Measurements from ENCODE around the gene ADORA2A. TPM values are rescaled to one million over a fixed set of nuclear protein-coding genes. Genes with fewer than 3 reads are reported as not detected.

ADORA2A gene
- total RNA-seq, 1 donor from 2014 or later: 35.8 TPM

GRCh38 chr22:24394254-24394653, 33.1 kb upstream of the ADORA2A start:
- H3K4me3 Mint-ChIP-seq: no peak overlapping the region

DNA sequence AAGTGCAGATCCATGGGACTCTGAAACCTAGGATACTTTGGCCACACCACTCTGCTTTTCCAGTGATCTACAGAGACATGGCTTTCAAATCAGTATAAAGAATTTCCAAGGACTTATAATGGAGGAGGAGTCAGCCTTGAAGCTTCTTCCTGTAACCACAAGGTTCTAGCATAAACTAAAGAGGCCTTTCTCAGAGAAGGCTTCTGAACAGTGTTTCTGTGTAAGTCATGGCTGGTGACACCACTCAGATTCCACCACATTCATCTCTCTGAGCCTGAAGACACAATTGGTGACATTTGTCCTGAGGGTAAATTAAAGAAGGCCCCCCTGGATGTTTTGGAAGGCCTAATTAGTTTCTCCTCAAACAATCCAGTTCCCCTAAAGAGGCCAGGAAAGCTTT, 29.0 kb upstream of the ADORA2A start:
- POLR2A ChIA-PET: interaction anchor here (0.5 to 0.6 kb wide), 2 partner anchors 82 to 105 kb away, joined by 4 to 5 read pairs; no protein-coding TSS in a partner anchor
- no peak for TF ChIP-seq CTCF (IDR thresholded peaks at IDR 0.05)
- intact Hi-C loops (cut with micrococcal nuclease): no loop called here
- Mint-ChIP-seq H3K27ac (peak overlapping the region; percentile 15), H3K27me3 (no peaks in the 10 kb centered on the region), H3K36me3 (ENCODE audit: low read depth) (peaks cover 44% of the 10 kb centered on the region), H3K4me3 (no peak overlapping the region), H3K9me3 (no peaks in the 10 kb centered on the region), H3K4me1 (peaks cover 58% of the 10 kb centered on the region)
- CTCF ChIA-PET: no interaction called here
- ATAC-seq (ENCODE audit: low read depth) (no peak), DNase-seq (no peak)

More at GRCh38 chr22:24394254-24394653, 33.1 kb upstream of the ADORA2A start:
- no peak for TF ChIP-seq CTCF (IDR thresholded peaks at IDR 0.05)
- ChIA-PET CTCF (no interaction called here), POLR2A (no interaction called here)
- intact Hi-C loops (cut with micrococcal nuclease): no loop called here
- DNase-seq (no peak), ATAC-seq (ENCODE audit: low read depth) (no peak)
- H3K4me1 Mint-ChIP-seq: peaks cover 23% of the 10 kb centered on the region
- no peaks in the 10 kb centered on the region for H3K27me3 Mint-ChIP-seq
- H3K36me3 Mint-ChIP-seq (ENCODE audit: low read depth): peaks cover 53% of the 10 kb centered on the region
- no peaks in the 10 kb centered on the region for H3K9me3 Mint-ChIP-seq
- H3K27ac Mint-ChIP-seq: no peak overlapping the region

- Mint-ChIP-seq H3K9me3 (no peaks in the 10 kb centered on the region), H3K4me1 (peaks cover 74% of the 10 kb centered on the region), H3K36me3 (ENCODE audit: low read depth) (peaks cover 48% of the 10 kb centered on the region), H3K27ac (peak overlapping the region; percentile 86), H3K27me3 (no peaks in the 10 kb centered on the region), H3K4me3 (peak overlapping the region; percentile 77)
- ChIA-PET POLR2A (interaction anchor here (0.6 kb wide), 1 partner anchor 112 kb away, joined by 3 read pairs; no protein-coding TSS in a partner anchor), CTCF (no interaction called here)
- TF ChIP-seq CTCF (IDR thresholded peaks at IDR 0.05): no peak
- ATAC-seq (ENCODE audit: low read depth): no peak
- intact Hi-C loops (cut with micrococcal nuclease): loop anchor here (5.0 kb wide), 1 partner anchor 128 kb away; the partner anchor contains the start of gene SPECC1L
- DNase-seq: no peak
Observed at GRCh38 chr22:24400034-24400725, 27.2 kb upstream of the ADORA2A start.

GRCh38 chr22:24400726-24401596, 26.4 kb upstream of the ADORA2A start:
- peaks cover 82% of the 10 kb centered on the region for H3K4me1 Mint-ChIP-seq
- H3K27me3 Mint-ChIP-seq: no peaks in the 10 kb centered on the region
- no peaks in the 10 kb centered on the region for H3K9me3 Mint-ChIP-seq
- H3K27ac Mint-ChIP-seq: peak overlapping the region; percentile 86
- TF ChIP-seq CTCF (IDR thresholded peaks at IDR 0.05): no peak
- DNase-seq (no peak), ATAC-seq (ENCODE audit: low read depth) (peak; percentile 53)
- intact Hi-C loops (cut with micrococcal nuclease): loop anchor here (1.0 to 5.0 kb wide), 2 partner anchors 33 to 129 kb away; partner anchors contain the start of gene SPECC1L
- CTCF ChIA-PET: no interaction called here
- peaks cover 46% of the 10 kb centered on the region for H3K36me3 Mint-ChIP-seq (ENCODE audit: low read depth)
- peak overlapping the region; percentile 77 for H3K4me3 Mint-ChIP-seq
- POLR2A ChIA-PET: interaction anchor here (0.7 to 1.0 kb wide), 2 partner anchors 32 to 34 kb away, joined by 3 to 11 read pairs; no protein-coding TSS in a partner anchor
